Epidermal melanocyte (primary cell): ENCODE measurements around the gene CCDC14.
"Not testable (repeated sequence)": the region's sequence is repeated elsewhere in the genome, so short reads cannot be mapped to it uniquely, and the experiment has no call there.

Experiments
- DNase-seq: peaks from one replicate; pipeline ENCODE4 v3.0.0; 2011; ENCODE audit warnings: low spot score; ENCODE audit not compliant: insufficient read length

CCDC14 gene

GRCh38 chr3:123909785-123910184, 51.2 kb downstream of the CCDC14 start:
- no peak for DNase-seq

GRCh38 chr3:123907720-123908119, 53.3 kb downstream of the CCDC14 start:
- DNase-seq, result no peak

GRCh38 chr3:123899300-123899865, 61.6 kb downstream of the CCDC14 start:
- DNase-seq, result no peak

GRCh38 chr3:123893012-123893411, 68.0 kb downstream of the CCDC14 start:
- no peak for DNase-seq

- no peak for DNase-seq
Observed at GRCh38 chr3:123892195-123892594, 68.8 kb downstream of the CCDC14 start.

GRCh38 chr3:123890991-123891390, 70.0 kb downstream of the CCDC14 start:
- not testable (repeated sequence) for DNase-seq

GRCh38 chr3:123890162-123890561, 70.9 kb downstream of the CCDC14 start:
- DNase-seq, result not testable (repeated sequence)

- DNase-seq, result no peak
Observed at GRCh38 chr3:123884993-123885392, 76.0 kb downstream of the CCDC14 start.

- peak; percentile 61 for DNase-seq
Observed at GRCh38 chr3:123884203-123884831, 76.7 kb downstream of the CCDC14 start, which contains the start of gene MYLK. Gene MYLK, minus strand, starts transcription at chr3:123884332. Its CDS starts 90,491 bp downstream, at chr3:123793841.

GRCh38 chr3:123883701-123884202, 77.3 kb downstream of the CCDC14 start:
- DNase-seq, result no peak

- DNase-seq, result no peak
Observed at GRCh38 chr3:123883111-123883510, 77.9 kb downstream of the CCDC14 start.

GRCh38 chr3:123881771-123882170, 79.3 kb downstream of the CCDC14 start:
- no peak for DNase-seq

- no peak for DNase-seq
Observed at GRCh38 chr3:123880998-123881561, 79.9 kb downstream of the CCDC14 start.

GRCh38 chr3:123878807-123879206, 82.2 kb downstream of the CCDC14 start:
- DNase-seq, result no peak

GRCh38 chr3:123877965-123878364, 83.1 kb downstream of the CCDC14 start:
- DNase-seq, result no peak

GRCh38 chr3:123877466-123877865, 83.6 kb downstream of the CCDC14 start:
- DNase-seq, result no peak

GRCh38 chr3:123876858-123877257, 84.2 kb downstream of the CCDC14 start:
- DNase-seq, result no peak

GRCh38 chr3:123872621-123873020, 88.4 kb downstream of the CCDC14 start:
- no peak for DNase-seq

- no peak for DNase-seq
Observed at GRCh38 chr3:123871946-123872345, 89.1 kb downstream of the CCDC14 start.

GRCh38 chr3:123870033-123870432, 91.0 kb downstream of the CCDC14 start:
- DNase-seq, result no peak

- no peak for DNase-seq
Observed at GRCh38 chr3:123869165-123869564, 91.9 kb downstream of the CCDC14 start.

- no peak for DNase-seq
Observed at GRCh38 chr3:123864706-123865105, 96.3 kb downstream of the CCDC14 start.
